NCI-H128 (cell line): ENCODE data around the gene RAI14.
A peak's percentile ranks its signal among the peaks of the same experiment; 100 is the strongest.
"Not testable (repeated sequence)": the region's sequence is repeated elsewhere in the genome, so short reads cannot be mapped to it uniquely, and the experiment has no call there.

Source experiments
- DNase-seq: peaks from one replicate; lab custom pipeline; 2025; ENCODE audit not compliant: unreplicated experiment; lab: John Stamatoyannopoulos, UW

The RAI14 gene

DNA sequence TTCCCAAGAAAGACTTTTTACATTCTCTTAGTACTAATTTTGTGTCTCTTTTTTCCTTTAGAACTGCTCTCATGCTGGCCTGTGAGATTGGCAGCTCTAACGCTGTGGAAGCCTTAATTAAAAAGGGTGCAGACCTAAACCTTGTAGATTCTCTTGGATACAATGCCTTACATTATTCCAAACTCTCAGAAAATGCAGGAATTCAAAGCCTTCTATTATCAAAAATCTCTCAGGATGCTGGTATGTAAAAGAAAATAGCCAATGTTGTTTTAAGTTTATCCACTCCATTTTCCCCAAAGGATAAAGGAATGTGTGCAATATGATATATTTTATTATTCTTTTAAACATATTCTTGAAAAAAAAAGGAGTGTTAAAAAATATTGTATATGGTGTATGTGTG lies 155.6 kb downstream of the RAI14 start:
- DNase-seq, result no peak

DNA sequence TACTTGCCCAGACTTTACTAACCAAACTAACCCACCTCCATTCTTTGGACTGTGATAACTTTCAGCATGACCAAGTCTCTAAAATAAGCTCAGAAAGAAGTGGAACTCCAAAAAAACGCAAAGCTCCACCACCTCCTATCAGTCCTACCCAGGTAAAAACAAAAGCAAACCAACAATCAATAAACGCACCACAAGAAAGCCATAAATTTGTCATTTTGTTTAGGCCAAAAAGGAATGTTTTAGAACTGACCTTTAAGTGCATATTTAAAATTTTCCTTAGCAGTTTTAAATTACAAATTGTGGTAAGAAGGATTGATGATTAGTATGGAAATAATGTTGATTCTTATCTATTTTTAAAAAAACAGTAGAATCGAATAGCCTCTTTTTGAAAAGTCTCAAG lies 157.4 kb downstream of the RAI14 start:
- no peak for DNase-seq

- DNase-seq, result no peak
These were observed 161.6 kb downstream of the RAI14 start for GRCh38 chr5:34817558-34818351.

DNA sequence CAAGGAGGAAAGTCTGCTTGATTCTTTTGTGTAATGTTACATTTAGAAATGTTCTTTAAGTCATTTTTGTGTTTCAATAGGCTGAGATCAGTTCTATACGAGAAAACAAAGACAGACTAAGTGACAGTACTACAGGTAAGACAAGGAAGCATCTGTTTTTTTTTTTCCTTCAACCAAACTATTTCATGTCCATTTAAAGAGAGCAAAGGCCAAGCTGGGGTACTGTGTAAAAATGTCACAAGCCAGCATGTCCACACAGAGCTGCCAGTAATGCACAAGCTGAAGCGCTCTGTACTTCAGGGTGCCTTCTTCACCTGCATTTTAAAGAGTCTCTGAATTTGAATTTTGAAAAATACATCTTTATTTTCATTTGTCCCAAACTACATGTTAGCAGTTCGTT lies 162.6 kb downstream of the RAI14 start:
- no peak for DNase-seq

DNA sequence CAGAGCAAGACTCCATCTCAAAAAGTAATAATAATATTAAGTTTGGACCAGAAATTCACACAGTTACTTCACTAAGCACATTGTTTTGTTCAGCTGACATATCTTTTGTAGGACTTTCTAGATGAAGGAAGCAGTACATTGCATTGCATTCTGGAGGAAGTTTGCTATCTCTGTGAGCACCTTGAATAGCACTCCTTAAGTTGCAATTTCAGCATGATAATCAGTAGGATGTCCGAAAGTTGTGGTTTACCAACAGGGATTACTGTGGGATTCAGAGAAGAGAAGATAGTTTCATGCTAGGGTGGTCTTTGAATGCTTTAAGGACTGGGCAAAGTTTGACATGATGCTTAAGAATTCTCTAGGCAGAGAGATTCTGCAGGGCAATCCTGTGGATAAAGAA lies 164.5 kb downstream of the RAI14 start:
- no peak for DNase-seq

DNA sequence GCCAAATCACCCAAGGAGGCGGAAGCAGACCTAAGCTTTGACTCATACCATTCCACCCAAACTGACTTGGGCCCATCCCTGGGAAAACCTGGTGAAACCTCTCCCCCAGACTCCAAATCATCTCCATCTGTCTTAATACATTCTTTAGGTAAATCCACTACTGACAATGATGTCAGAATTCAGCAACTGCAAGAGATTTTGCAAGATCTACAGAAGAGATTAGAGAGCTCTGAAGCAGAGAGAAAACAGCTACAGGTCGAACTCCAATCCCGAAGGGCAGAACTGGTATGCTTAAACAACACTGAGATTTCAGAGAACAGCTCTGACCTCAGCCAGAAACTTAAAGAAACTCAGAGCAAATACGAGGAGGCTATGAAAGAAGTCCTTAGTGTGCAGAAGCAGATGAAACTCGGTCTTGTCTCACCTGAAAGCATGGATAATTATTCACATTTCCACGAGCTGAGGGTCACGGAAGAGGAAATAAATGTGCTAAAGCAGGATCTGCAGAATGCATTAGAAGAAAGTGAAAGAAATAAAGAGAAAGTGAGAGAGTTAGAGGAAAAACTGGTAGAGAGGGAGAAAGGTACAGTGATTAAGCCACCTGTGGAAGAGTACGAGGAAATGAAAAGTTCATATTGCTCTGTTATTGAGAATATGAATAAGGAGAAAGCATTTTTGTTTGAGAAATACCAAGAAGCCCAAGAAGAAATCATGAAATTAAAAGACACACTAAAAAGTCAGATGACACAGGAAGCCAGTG lies 167.0 kb downstream of the RAI14 start:
- no peak for DNase-seq

DNA sequence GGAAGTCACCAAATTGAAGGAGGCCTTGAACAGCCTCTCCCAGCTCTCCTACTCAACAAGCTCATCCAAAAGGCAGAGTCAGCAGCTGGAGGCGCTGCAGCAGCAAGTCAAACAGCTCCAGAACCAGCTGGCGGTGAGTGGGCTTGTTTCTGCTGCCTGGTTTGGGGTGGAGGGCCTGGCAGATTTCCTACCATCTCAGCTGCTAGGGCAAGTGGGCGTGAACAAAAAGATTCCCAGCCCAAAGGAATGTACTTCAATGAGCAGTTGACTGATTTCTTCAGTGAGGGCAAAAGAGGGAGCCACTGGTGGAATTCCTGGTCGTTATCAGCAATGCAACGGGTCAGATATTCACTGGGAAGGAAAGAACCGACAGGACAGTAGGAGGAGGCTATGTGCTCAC lies 170.2 kb downstream of the RAI14 start:
- DNase-seq, result no peak

DNA sequence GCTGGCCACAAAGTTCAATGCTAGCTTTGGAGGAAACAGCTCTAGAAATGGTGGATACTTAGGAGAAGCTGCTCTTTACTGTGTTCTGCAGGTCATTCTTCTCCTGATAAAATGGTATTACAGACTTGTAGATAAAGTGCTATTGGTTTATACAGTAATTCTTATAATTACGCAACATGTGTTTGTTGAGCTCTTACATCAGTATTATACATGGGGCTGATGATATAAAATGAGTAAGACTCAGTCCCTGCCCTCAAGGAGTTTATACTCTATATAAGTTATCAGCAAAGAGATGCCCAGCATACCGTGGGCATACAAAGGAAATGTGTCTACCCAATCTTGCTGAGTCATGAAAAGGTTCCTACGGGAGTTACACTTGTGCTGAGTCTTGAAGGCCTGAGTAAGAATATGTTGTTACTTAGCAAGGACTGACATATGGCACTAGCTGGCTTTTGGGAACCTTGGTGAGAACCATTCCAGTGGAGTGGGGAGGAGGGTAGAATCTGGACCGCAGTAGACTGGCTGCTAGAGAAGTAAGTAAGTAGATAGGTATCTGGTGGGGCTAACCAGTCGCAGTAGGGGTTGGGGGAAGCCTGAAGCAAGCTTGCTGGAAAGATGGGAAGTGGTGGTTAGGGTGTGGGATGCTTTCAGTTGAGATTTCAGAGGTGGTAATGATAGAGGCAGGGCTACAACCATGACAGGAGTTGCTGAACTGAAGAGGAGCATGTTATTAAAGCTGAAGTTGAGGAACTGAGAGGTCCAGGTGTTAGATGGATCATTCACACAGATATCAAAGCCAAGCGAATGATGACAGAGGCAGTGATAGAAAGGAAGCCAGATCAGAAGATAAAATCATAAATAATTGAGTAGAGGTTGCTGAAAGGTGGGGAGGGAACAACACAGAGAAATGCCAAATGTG lies 171.7 kb downstream of the RAI14 start:
- no peak for DNase-seq

DNA sequence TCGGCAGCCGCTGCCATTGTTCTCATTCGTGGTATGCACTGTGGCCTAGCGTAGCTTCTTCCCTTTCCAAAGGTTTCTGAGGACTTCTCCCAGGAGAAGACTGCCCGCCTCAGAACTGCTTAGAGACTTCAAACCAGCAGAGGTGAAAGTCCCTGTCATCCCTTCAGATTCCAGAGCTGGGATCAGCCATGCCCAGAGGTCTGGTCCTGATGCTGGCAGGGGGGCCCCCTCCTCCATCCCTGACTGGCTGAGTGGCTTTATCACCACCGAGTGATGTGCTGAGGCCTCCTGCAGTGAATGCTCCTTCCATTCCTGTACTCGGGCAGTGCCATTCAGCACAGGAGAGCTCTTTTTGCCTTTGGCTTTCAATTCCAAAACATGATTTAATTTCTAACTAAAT lies 174.7 kb downstream of the RAI14 start:
- not testable (repeated sequence) for DNase-seq

DNA sequence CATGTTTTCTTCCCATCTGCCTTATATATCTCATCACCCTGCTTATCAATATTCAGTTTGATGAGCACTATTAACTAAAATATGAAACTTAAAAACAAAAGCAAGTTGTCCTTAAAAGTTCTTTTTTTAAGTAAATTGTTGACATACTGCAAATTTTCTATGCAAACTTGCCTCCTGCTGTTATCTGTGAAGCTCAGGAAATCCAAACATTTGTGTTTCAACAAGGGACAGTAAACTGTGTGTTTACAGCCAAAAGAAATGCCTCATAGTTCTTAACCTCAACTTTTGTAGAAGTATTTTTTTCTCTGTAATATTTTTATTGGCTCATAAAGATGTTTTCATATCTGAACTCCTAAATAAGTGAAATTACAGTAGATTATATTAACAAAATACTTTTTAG lies 175.2 kb downstream of the RAI14 start:
- DNase-seq, result no peak

GRCh38 chr5:34832568-34832967 lies 176.4 kb downstream of the RAI14 start:
- DNase-seq, result no peak

- DNase-seq, result no peak
These were observed 177.0 kb downstream of the RAI14 start for GRCh38 chr5:34833090-34833489.

- DNase-seq, result no peak
These were observed 178.1 kb downstream of the RAI14 start for GRCh38 chr5:34833976-34834793.

GRCh38 chr5:34834794-34835089 lies 178.6 kb downstream of the RAI14 start:
- no peak for DNase-seq

- no peak for DNase-seq
These were observed 179.5 kb downstream of the RAI14 start for GRCh38 chr5:34835664-34836063.

GRCh38 chr5:34838785-34839714 lies 182.9 kb downstream of the RAI14 start, which contains the start of gene TTC23L:
TSS of gene TTC23L (plus strand) at chr5:34839164. CDS start at chr5:34840672, 1,508 bp downstream.
- peak; percentile 90 for DNase-seq

DNA sequence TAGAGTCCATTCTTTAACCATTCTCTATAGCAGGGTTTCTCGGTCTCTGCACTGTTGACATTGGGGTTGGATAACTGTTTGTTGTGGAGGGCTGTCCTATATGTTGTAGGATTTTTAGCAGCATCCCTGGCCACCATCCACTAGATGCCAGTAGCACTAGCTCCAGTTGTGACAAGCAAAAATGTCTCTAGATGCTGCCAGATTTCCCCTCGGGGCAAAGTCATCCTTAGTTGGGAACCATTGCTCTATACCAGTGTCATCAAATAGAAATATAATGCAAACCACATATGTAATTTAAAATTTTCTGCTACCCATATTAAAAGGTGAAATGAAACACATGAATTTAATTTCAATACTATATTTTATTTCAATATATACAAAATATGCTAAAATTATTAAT lies 185.7 kb downstream of the RAI14 start:
- no peak for DNase-seq

- no peak for DNase-seq
These were observed 186.4 kb downstream of the RAI14 start for GRCh38 chr5:34842554-34842953.

DNA sequence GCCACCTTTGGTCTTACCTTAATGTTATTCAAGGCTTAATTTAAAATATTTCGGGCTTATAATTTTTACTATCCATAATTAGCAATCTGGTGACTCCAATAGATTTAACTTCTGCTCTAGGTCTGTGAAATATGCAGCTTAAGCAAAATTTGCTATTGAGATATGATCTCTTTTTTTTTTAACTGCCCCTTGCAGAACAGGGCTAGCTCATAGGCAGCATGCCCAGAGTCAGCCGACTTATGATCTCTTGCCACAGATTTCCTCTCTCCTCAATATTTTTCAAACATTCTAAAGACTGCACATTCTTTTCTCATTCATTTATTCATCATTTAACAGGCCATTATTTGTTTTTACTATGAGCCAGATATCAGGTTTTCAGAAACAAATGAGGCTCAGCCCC lies 187.4 kb downstream of the RAI14 start:
- DNase-seq, result no peak

DNA sequence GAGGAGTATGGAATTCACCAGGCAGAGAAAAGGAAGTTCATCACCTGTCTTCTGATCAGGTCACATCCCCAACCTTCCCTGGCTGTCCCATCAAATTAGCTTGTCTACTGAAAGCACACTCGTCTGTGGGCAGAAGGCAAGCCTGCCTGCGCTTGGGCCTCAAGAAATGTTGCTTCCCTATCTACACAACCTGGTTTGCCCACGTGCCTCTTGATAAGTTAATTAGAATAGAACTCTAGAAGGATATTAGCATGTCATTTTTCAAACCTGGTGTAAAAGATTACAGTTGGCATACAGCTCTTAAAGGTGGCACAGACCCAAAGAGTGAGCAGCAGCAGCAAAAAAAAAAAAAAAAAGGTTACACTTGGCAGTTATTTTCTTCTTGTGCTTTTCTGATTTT lies 188.0 kb downstream of the RAI14 start:
- DNase-seq, result no peak
